K562 (cell line): ENCODE data around the gene PHPT1. TPM values are rescaled to one million over a fixed set of nuclear protein-coding genes. Genes with fewer than 3 reads are reported as not detected.
A peak's percentile ranks its signal among the peaks of the same experiment; 100 is the strongest.

Experiments
- CCNT2 ChIP-seq: IDR thresholded peaks from 2 replicates; pipeline ENCODE4 v1.6.1; 2011; ENCODE audit warnings: borderline replicate concordance, low read depth, mild to moderate bottlenecking, moderate library complexity, mixed read lengths, low read length; ENCODE audit not compliant: insufficient read length; ENCODE audit errors: extremely low read depth
- HCFC1 ChIP-seq: IDR thresholded peaks from 2 replicates; pipeline ENCODE4 v1.6.1; 2012; ENCODE audit warnings: low read depth, low read length, improper control_type of control experiment
- JUND ChIP-seq, 2 experiments: IDR thresholded peaks; 2 replicates in 1 of 2; 3 replicates in 1 of 2; pipeline ENCODE4 v1.6.1; 2011; ENCODE audit warnings: borderline replicate concordance in 2 of 2, low read depth in 2 of 2, low read length in 2 of 2, improper control_type of control experiment in 1 of 2, missing biosample characterization in 1 of 2, missing genetic modification characterization in 1 of 2, missing genetic modification reagents in 1 of 2
- MEIS2 ChIP-seq: fragments of 450-650 bp; IDR thresholded peaks from 2 replicates; pipeline ENCODE4 v1.6.1; 2014; ENCODE audit warnings: mild to moderate bottlenecking; ENCODE audit not compliant: partially characterized antibody
- NFE2 ChIP-seq: IDR thresholded peaks from 2 replicates; pipeline ENCODE4 v1.6.1; 2014; ENCODE audit warnings: antibody characterized with exemption, low read depth
- SMAD2 ChIP-seq: fragments of 150-350 bp; IDR thresholded peaks from 2 replicates; pipeline ENCODE4 v1.6.1; 2014; ENCODE audit warnings: low read depth, mild to moderate bottlenecking, low read length
- SMARCB1 ChIP-seq: IDR thresholded peaks from 2 replicates; pipeline ENCODE4 v1.6.1; 2011; ENCODE audit warnings: improper control_type of control experiment, low read depth; ENCODE audit not compliant: insufficient read length
- UBTF ChIP-seq, 2 experiments: IDR thresholded peaks; 2 replicates each; pipeline ENCODE4 v1.6.1; 2012; ENCODE audit warnings: improper control_type of control experiment in 2 of 2, low read depth in 2 of 2, low read length in 2 of 2, borderline replicate concordance in 1 of 2
- polyA plus RNA-seq, 8 experiments: library from polyadenylated mRNA; depleted of rRNA in 4 of 8; stranded (reverse) in 5 of 8; unstranded in 3 of 8; fragments of >200 nt; fragmentation: Nextera tagmentation in 2 of 8; fragmentation: Illumina TruSeq in 1 of 8; extraction: Ambion mirVana in 2 of 8; extraction: Trizol in 1 of 8; gene quantifications; 2 replicates each; pipeline versions ENCODE4 v1.2.1 to v1.2.3, GENCODE V29; 2011 to 2014; ENCODE audit warnings: inconsistent platforms in 1 of 8, missing spikeins in 1 of 8
- total RNA-seq, 7 experiments: library from RNA; depleted of rRNA in 6 of 7; stranded (reverse); fragments of >200 nt in 6 of 7; fragmentation: Illumina TruSeq in 2 of 7; extraction: Trizol in 2 of 7; gene quantifications; 2 replicates each; pipeline versions ENCODE4 v1.2.1 to v1.2.3, GENCODE V29; 2011 to 2021; ENCODE audit warnings: low replicate concordance in 1 of 7
- TF ChIP-seq, protein P1 (sequence below), 2 experiments: IDR thresholded peaks; 2 replicates each; pipeline ENCODE4 v1.6.1; 2011; ENCODE audit warnings: borderline replicate concordance in 1 of 2, control low read depth in 1 of 2, low read depth in 1 of 2, low read length in 1 of 2, mild to moderate bottlenecking in 1 of 2, mixed read lengths in 1 of 2, moderate library complexity in 1 of 2; ENCODE audit not compliant: insufficient read depth in 1 of 2, insufficient read length in 1 of 2, poor library complexity in 1 of 2, severe bottlenecking in 1 of 2; ENCODE audit errors: extremely low read depth in 1 of 2
- TF ChIP-seq, protein P2 (sequence below), 2 experiments: fragments of 450-650 bp; IDR thresholded peaks; 2 replicates each; pipeline ENCODE4 v1.6.1; 2018; ENCODE audit warnings: mild to moderate bottlenecking in 2 of 2, low read depth in 1 of 2; ENCODE audit not compliant: partially characterized antibody in 2 of 2
- TF ChIP-seq, protein P3 (sequence below): fragments of 450-650 bp; IDR thresholded peaks from 2 replicates; pipeline ENCODE4 v1.6.1; 2017; ENCODE audit warnings: antibody characterized with exemption, mild to moderate bottlenecking

PHPT1 gene
- total and polyA plus RNA-seq, 9 of the 15 experiments (the other 6 are each of a cell fraction or from before 2014, with no cell fraction given), result 20.9 to 166 (median 129) TPM

DNA sequence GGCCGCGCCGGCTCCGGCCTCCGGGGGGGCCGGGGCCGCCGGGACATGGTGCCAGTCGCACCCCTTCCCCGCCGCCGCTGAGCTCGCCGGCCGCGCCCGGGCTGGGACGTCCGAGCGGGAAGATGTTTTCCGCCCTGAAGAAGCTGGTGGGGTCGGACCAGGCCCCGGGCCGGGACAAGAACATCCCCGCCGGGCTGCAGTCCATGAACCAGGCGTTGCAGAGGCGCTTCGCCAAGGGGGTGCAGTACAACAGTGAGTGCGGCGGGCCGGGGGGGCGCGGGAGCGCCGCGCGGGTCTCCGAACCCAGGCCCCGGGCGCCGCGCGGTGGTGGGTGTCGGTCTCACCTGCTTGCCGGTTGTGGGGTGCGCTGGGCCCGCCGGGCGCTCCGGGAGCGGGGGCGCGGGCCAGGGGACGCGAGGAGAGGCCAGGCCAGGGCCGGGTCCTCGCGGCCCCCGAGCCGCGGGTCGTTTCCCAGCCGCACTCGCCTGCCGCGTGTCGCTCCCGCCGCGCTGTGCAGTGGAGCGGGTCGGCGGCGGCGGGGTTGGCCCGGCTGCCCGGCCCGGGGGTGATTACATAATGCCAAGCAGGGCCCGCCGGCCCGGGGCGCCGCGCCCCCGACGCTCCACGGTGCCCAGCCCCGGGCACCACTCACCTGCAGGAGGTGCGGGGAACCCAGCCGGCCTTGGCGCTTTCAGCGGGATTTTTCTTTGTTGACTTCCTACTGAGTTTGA lies 41.0 kb upstream of the PHPT1 start (continued):
- TF ChIP-seq, protein P1, sequence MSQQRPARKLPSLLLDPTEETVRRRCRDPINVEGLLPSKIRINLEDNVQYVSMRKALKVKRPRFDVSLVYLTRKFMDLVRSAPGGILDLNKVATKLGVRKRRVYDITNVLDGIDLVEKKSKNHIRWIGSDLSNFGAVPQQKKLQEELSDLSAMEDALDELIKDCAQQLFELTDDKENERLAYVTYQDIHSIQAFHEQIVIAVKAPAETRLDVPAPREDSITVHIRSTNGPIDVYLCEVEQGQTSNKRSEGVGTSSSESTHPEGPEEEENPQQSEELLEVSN (IDR thresholded peaks at IDR 0.05; ENCODE audit: borderline replicate concordance in 1 of 2, extremely low read depth in 1 of 2, insufficient read depth in 1 of 2, insufficient read length in 1 of 2, low read depth in 1 of 2, low read length in 1 of 2, poor library complexity in 1 of 2, severe bottlenecking in 1 of 2), result peak; percentile 18 to 89
- TF ChIP-seq MEIS2 (no peak), UBTF (IDR thresholded peaks at IDR 0.05; ENCODE audit: borderline replicate concordance in 1 of 2, low read depth in 2 of 2, low read length in 2 of 2) (peak in 1 of 2 experiments; percentile 49; a peak in 1 of 4 replicates), CCNT2 (peak; percentile 22), SMARCB1 (no peak), SMAD2 (no peak), HCFC1 (no peak), JUND (IDR thresholded peaks at IDR 0.05; ENCODE audit: borderline replicate concordance, low read depth, low read length) (no peak), JUND (tag; IDR thresholded peaks at IDR 0.05; ENCODE audit: borderline replicate concordance, low read depth, low read length) (no peak), NFE2 (no peak)
- TF ChIP-seq, protein P2, sequence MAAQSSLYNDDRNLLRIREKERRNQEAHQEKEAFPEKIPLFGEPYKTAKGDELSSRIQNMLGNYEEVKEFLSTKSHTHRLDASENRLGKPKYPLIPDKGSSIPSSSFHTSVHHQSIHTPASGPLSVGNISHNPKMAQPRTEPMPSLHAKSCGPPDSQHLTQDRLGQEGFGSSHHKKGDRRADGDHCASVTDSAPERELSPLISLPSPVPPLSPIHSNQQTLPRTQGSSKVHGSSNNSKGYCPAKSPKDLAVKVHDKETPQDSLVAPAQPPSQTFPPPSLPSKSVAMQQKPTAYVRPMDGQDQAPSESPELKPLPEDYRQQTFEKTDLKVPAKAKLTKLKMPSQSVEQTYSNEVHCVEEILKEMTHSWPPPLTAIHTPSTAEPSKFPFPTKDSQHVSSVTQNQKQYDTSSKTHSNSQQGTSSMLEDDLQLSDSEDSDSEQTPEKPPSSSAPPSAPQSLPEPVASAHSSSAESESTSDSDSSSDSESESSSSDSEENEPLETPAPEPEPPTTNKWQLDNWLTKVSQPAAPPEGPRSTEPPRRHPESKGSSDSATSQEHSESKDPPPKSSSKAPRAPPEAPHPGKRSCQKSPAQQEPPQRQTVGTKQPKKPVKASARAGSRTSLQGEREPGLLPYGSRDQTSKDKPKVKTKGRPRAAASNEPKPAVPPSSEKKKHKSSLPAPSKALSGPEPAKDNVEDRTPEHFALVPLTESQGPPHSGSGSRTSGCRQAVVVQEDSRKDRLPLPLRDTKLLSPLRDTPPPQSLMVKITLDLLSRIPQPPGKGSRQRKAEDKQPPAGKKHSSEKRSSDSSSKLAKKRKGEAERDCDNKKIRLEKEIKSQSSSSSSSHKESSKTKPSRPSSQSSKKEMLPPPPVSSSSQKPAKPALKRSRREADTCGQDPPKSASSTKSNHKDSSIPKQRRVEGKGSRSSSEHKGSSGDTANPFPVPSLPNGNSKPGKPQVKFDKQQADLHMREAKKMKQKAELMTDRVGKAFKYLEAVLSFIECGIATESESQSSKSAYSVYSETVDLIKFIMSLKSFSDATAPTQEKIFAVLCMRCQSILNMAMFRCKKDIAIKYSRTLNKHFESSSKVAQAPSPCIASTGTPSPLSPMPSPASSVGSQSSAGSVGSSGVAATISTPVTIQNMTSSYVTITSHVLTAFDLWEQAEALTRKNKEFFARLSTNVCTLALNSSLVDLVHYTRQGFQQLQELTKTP (IDR thresholded peaks at IDR 0.05; ENCODE audit: low read depth in 1 of 2, partially characterized antibody in 2 of 2), result no peak
- TF ChIP-seq, protein P3, sequence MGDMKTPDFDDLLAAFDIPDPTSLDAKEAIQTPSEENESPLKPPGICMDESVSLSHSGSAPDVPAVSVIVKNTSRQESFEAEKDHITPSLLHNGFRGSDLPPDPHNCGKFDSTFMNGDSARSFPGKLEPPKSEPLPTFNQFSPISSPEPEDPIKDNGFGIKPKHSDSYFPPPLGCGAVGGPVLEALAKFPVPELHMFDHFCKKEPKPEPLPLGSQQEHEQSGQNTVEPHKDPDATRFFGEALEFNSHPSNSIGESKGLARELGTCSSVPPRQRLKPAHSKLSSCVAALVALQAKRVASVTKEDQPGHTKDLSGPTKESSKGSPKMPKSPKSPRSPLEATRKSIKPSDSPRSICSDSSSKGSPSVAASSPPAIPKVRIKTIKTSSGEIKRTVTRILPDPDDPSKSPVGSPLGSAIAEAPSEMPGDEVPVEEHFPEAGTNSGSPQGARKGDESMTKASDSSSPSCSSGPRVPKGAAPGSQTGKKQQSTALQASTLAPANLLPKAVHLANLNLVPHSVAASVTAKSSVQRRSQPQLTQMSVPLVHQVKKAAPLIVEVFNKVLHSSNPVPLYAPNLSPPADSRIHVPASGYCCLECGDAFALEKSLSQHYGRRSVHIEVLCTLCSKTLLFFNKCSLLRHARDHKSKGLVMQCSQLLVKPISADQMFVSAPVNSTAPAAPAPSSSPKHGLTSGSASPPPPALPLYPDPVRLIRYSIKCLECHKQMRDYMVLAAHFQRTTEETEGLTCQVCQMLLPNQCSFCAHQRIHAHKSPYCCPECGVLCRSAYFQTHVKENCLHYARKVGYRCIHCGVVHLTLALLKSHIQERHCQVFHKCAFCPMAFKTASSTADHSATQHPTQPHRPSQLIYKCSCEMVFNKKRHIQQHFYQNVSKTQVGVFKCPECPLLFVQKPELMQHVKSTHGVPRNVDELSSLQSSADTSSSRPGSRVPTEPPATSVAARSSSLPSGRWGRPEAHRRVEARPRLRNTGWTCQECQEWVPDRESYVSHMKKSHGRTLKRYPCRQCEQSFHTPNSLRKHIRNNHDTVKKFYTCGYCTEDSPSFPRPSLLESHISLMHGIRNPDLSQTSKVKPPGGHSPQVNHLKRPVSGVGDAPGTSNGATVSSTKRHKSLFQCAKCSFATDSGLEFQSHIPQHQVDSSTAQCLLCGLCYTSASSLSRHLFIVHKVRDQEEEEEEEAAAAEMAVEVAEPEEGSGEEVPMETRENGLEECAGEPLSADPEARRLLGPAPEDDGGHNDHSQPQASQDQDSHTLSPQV, result 0 out of 2 replicates have a peak, but pooled peaks have one; percentile 13
